Endothelial cell of umbilical vein (primary cell): ENCODE results near the gene PEMT. TPM values are rescaled to one million over a fixed set of nuclear protein-coding genes. Genes with fewer than 3 reads are reported as not detected.

Source experiments
- BruUV-seq: library from RNA; stranded (reverse); fragments of 400-500 nt; replicated peaks from 2 replicates; lab custom pipeline; 2021; lab: Mats Ljungman, UMichigan
- CTCF ChIA-PET: fragments of 300-600, 350-600 bp; sonication (Branson Sonifier 250); formaldehyde crosslinking; loops from one replicate; lab custom pipeline; 2021; ENCODE audit warnings: antibody characterized with exemption, inconsistent platforms; lab: Charles Lee
- POLR2A ChIA-PET: fragments of 300-600, 350-600 bp; sonication (Branson Sonifier 250); formaldehyde crosslinking; loops from one replicate; lab custom pipeline; 2021; ENCODE audit warnings: antibody characterized with exemption, inconsistent platforms; lab: Charles Lee
- DNase-seq: peaks from one replicate; pipeline ENCODE4 v3.0.0-alpha.2; 2011; ENCODE audit warnings: low read depth, low spot score
- FAIRE-seq: peaks from 2 replicates; lab custom pipeline; 2011; peaks lifted over from hg19 to GRCh38; lab: Jason Lieb, UNC
- H2AFZ ChIP-seq: 2 replicates; pipeline ENCODE4 v1.6.0; 2012; ENCODE audit warnings: low read depth, low read length, control low read depth, inconsistent platforms
- H3K27ac ChIP-seq: 2 replicates; pipeline ENCODE4 v1.5.1; 2011; ENCODE audit warnings: low read depth, mild to moderate bottlenecking, control low read depth, low read length, moderate library complexity; ENCODE audit not compliant: insufficient read depth
- H3K27me3 ChIP-seq, 2 experiments: 2 replicates each; pipeline versions ENCODE4 v1.6.0 to v1.6.1; 2011; ENCODE audit warnings: low read length in 2 of 2, mixed read lengths in 1 of 2; ENCODE audit not compliant: control insufficient read depth in 2 of 2, insufficient read depth in 2 of 2
- H3K36me3 ChIP-seq, 2 experiments: 2 replicates in 1 of 2; 3 replicates in 1 of 2; pipeline ENCODE4 v1.5.1; 2011; ENCODE audit warnings: low read length in 2 of 2, mild to moderate bottlenecking in 1 of 2, moderate library complexity in 1 of 2; ENCODE audit not compliant: control insufficient read depth in 2 of 2, insufficient read depth in 2 of 2; ENCODE audit errors: extremely low read depth in 1 of 2
- H3K4me1 ChIP-seq: 3 replicates; pipeline ENCODE4 v1.5.1; 2011; ENCODE audit warnings: mild to moderate bottlenecking, low read length; ENCODE audit not compliant: control insufficient read depth, insufficient read depth; ENCODE audit errors: extremely low read depth
- H3K4me2 ChIP-seq: 2 replicates; pipeline ENCODE4 v1.6.1; 2011; ENCODE audit warnings: low read length, control low read depth, mixed read lengths; ENCODE audit not compliant: insufficient read depth
- H3K4me3 ChIP-seq, 3 experiments: fragments of 200-600 bp in 1 of 3; sonication (generic), shearing (Covaris generic) in 1 of 3; replicated peaks in 1 of 3; 2 replicates each; pipeline ENCODE4 v1.5.1; 2011 to 2016; ENCODE audit warnings: control low read depth in 3 of 3, low read length in 3 of 3, mild to moderate bottlenecking in 2 of 3, inconsistent platforms in 1 of 3, low read depth in 1 of 3, moderate library complexity in 1 of 3; ENCODE audit not compliant: insufficient read depth in 1 of 3
- H3K79me2 ChIP-seq: 2 replicates; pipeline ENCODE4 v1.6.0; 2012; ENCODE audit warnings: low read length, inconsistent platforms; ENCODE audit not compliant: control insufficient read depth, insufficient read depth
- H3K9ac ChIP-seq: replicated peaks from 2 replicates; pipeline ENCODE3; 2011; ENCODE audit warnings: low read length, control low read depth; ENCODE audit not compliant: insufficient read depth; ENCODE audit errors: extremely low read depth
- H3K9me1 ChIP-seq: replicated peaks from 3 replicates; pipeline ENCODE4 v1.6.0; 2011; ENCODE audit warnings: mild to moderate bottlenecking, low read length; ENCODE audit not compliant: control insufficient read depth, insufficient read depth; ENCODE audit errors: extremely low read depth
- H3K9me3 ChIP-seq: replicated peaks from 2 replicates; pipeline ENCODE4 v1.5.1; 2012; ENCODE audit warnings: low read length, inconsistent platforms; ENCODE audit not compliant: control insufficient read depth, insufficient read depth
- H4K20me1 ChIP-seq: replicated peaks from 2 replicates; pipeline ENCODE3; 2011; ENCODE audit warnings: mild to moderate bottlenecking, low read length; ENCODE audit not compliant: control insufficient read depth, insufficient read depth; ENCODE audit errors: extremely low read depth
- CTCF ChIP-seq, 2 donors: IDR thresholded peaks; 1 replicate in 1 of 2; 2 replicates in 1 of 2; pipeline ENCODE4 v1.5.1; 2011; ENCODE audit warnings: low read length in 2 of 2, mild to moderate bottlenecking in 2 of 2, moderate library complexity in 2 of 2, control low read depth in 1 of 2, inconsistent platforms in 1 of 2, low read depth in 1 of 2; ENCODE audit not compliant: insufficient read depth in 1 of 2; ENCODE audit errors: extremely low read depth in 1 of 2
- EZH2 ChIP-seq: IDR thresholded peaks from 2 replicates; pipeline ENCODE4 v1.6.1; 2012; ENCODE audit warnings: borderline replicate concordance, low read depth, mild to moderate bottlenecking, moderate library complexity, low read length, inconsistent platforms; ENCODE audit not compliant: severe bottlenecking
- FOS ChIP-seq: IDR thresholded peaks from 2 replicates; pipeline ENCODE4 v1.6.1; 2011; ENCODE audit warnings: mild to moderate bottlenecking, low read length, moderate library complexity, borderline replicate concordance; ENCODE audit not compliant: insufficient read depth
- GATA2 ChIP-seq: IDR thresholded peaks from 2 replicates; pipeline ENCODE4 v1.7.0; 2011; ENCODE audit warnings: low read depth, mild to moderate bottlenecking, moderate library complexity, mixed read lengths, low read length; ENCODE audit not compliant: insufficient read length, insufficient read depth
- JUN ChIP-seq: IDR thresholded peaks from 2 replicates; pipeline ENCODE4 v1.6.1; 2011; ENCODE audit warnings: borderline replicate concordance, low read depth; ENCODE audit not compliant: insufficient read length, insufficient read depth
- MAX ChIP-seq: IDR thresholded peaks from 2 replicates; pipeline ENCODE4 v1.6.1; 2011; ENCODE audit not compliant: insufficient read depth, insufficient read length
- MYC ChIP-seq: IDR thresholded peaks from one replicate; pipeline ENCODE4 v1.6.1; 2011; ENCODE audit warnings: mild to moderate bottlenecking, low read depth, low read length
- POLR2A ChIP-seq: IDR thresholded peaks from 2 replicates; pipeline ENCODE4 v1.6.1; 2012; ENCODE audit warnings: low read depth, mild to moderate bottlenecking, control low read depth, low read length
- POLR2AphosphoS5 ChIP-seq: IDR thresholded peaks from 2 replicates; pipeline ENCODE4 v1.6.1; 2012; ENCODE audit warnings: low read depth, mild to moderate bottlenecking, control low read depth, low read length, moderate library complexity; ENCODE audit not compliant: insufficient read depth
- dilution Hi-C: fragments of 300-500 bp; cut with MboI; formaldehyde crosslinking; loops from one replicate; pipeline ENCODE4 v1.15.0; 2019; ENCODE audit warnings: low sequenced_read_pairs; ENCODE audit not compliant: extremely low pct_ligation_motif_present
- intact Hi-C: fragments of 100-400 bp; cut with micrococcal nuclease; formaldehyde crosslinking; loops from one replicate; pipeline ENCODE4 v1.10.0; 2022
- polyA plus RNA-seq, 4 experiments: library from polyadenylated mRNA; depleted of rRNA in 3 of 4; stranded (reverse) in 3 of 4; unstranded in 1 of 4; fragments of >200 nt; gene quantifications; 2 replicates each; pipeline versions ENCODE4 v1.2.1 to v1.2.3, GENCODE V29; 2011 to 2012; ENCODE audit warnings: missing spikeins in 1 of 4
- total RNA-seq: library from RNA; stranded (reverse); gene quantifications from 2 replicates; pipeline ENCODE4 v1.2.3, GENCODE V29; 2021

Gene PEMT
- total and polyA plus RNA-seq, 2 donors (not counting 3 experiments of a cell fraction or from before 2014, with no cell fraction given), result 35.1 to 58.4 TPM

GRCh38 chr17:17547210-17547764 is 44.2 kb downstream of the PEMT start:
- ChIA-PET CTCF (interaction anchor here (0.5 to 1.3 kb wide), 3 partner anchors 22 to 39 kb away, joined by 3 to 4 read pairs (median 3); no protein-coding TSS in a partner anchor), POLR2A (interaction anchor here (0.8 kb wide), 1 partner anchor 51 kb away, joined by 3 read pairs; no protein-coding TSS in a partner anchor)
- no peaks in the 10 kb centered on the region for H3K79me2 ChIP-seq
- H3K9me1 ChIP-seq, result no peaks in the 10 kb centered on the region
- no peak overlapping the region for H3K9ac ChIP-seq
- no peaks in the 10 kb centered on the region for H4K20me1 ChIP-seq
- no peak overlapping the region for H3K4me3 ChIP-seq
- no peak overlapping the region for H3K27ac ChIP-seq
- H3K4me2 ChIP-seq, result no peak overlapping the region
- H2AFZ ChIP-seq, result no peak overlapping the region
- H3K4me1 ChIP-seq, result no peaks in the 10 kb centered on the region
- H3K36me3 ChIP-seq, result no peaks in the 10 kb centered on the region
- dilution Hi-C loops, result no loop called here
- H3K9me3 ChIP-seq, result no peaks in the 10 kb centered on the region
- no peak for FAIRE-seq
- TF ChIP-seq MYC (no peak), POLR2A (no peak), CTCF (IDR thresholded peaks at IDR 0.05; ENCODE audit: extremely low read depth in 1 of 2, insufficient read depth in 1 of 2, low read depth in 1 of 2, low read length in 2 of 2) (no peak), MAX (no peak), POLR2AphosphoS5 (no peak), JUN (no peak), GATA2 (no peak), EZH2 (no peak), FOS (no peak)
- no TSS peak for BruUV-seq
- intact Hi-C loops, result no loop called here
- DNase-seq, result no peak
- no peaks in the 10 kb centered on the region for H3K27me3 ChIP-seq
